HUES6 (cell line): ENCODE measurements around the gene TMEM74B.

Experiments used
- H3K27ac ChIP-seq: 2 replicates; pipeline ENCODE4 v1.7.0; 2013; ENCODE audit warnings: low read depth, mild to moderate bottlenecking, low read length, inconsistent platforms
- H3K27me3 ChIP-seq: 2 replicates; pipeline ENCODE4 v1.6.1; 2013; ENCODE audit warnings: low read length; ENCODE audit not compliant: control insufficient read depth, insufficient read depth
- H3K36me3 ChIP-seq: 2 replicates; pipeline ENCODE4 v1.6.1; 2013; ENCODE audit warnings: low read length; ENCODE audit not compliant: control insufficient read depth, insufficient read depth
- H3K4me1 ChIP-seq: 2 replicates; pipeline ENCODE4 v1.6.1; 2013; ENCODE audit warnings: low read length; ENCODE audit not compliant: control insufficient read depth, insufficient read depth
- H3K4me3 ChIP-seq: 2 replicates; pipeline ENCODE4 v1.5.1; 2013; ENCODE audit warnings: low read depth, low read length
- H3K9ac ChIP-seq: one replicate; pipeline ENCODE4 v1.6.1; 2013; ENCODE audit warnings: mild to moderate bottlenecking, low read length
- H3K9me3 ChIP-seq: 2 replicates; pipeline ENCODE4 v1.6.1; 2013; ENCODE audit warnings: low read depth, low read length; ENCODE audit not compliant: control insufficient read depth, insufficient read depth

TMEM74B gene

GRCh38 chr20:1177680-1178079 lies 7.1 kb downstream of the TMEM74B start:
- Histone ChIP-seq H3K27me3 (no peaks in the 10 kb centered on the region), H3K4me3 (no peak overlapping the region), H3K27ac (no peak overlapping the region), H3K4me1 (peaks cover 4% of the 10 kb centered on the region; the same call in 1 of the 2 replicates), H3K9ac (no peak overlapping the region), H3K9me3 (no peaks in the 10 kb centered on the region), H3K36me3 (no peaks in the 10 kb centered on the region)

GRCh38 chr20:1174787-1175186 lies 10.0 kb downstream of the TMEM74B start:
- Histone ChIP-seq H3K9ac (no peak overlapping the region), H3K27me3 (no peaks in the 10 kb centered on the region), H3K4me3 (no peak overlapping the region), H3K4me1 (no peaks in the 10 kb centered on the region), H3K36me3 (peaks cover 20% of the 10 kb centered on the region), H3K9me3 (no peaks in the 10 kb centered on the region), H3K27ac (no peak overlapping the region)

GRCh38 chr20:1173698-1174097 lies 11.1 kb downstream of the TMEM74B start:
- Histone ChIP-seq H3K4me3 (no peak overlapping the region), H3K27ac (no peak overlapping the region), H3K9ac (no peak overlapping the region), H3K36me3 (peaks cover 31% of the 10 kb centered on the region), H3K9me3 (no peaks in the 10 kb centered on the region), H3K4me1 (no peaks in the 10 kb centered on the region), H3K27me3 (no peaks in the 10 kb centered on the region)

GRCh38 chr20:1171461-1172093 lies 13.2 kb downstream of the TMEM74B start:
- no peak overlapping the region for H3K27ac ChIP-seq
- H3K9ac ChIP-seq: no peak overlapping the region
- no peak overlapping the region for H3K4me3 ChIP-seq
- no peaks in the 10 kb centered on the region for H3K9me3 ChIP-seq
- no peaks in the 10 kb centered on the region for H3K27me3 ChIP-seq
- H3K4me1 ChIP-seq: no peaks in the 10 kb centered on the region
- H3K36me3 ChIP-seq: peaks cover 52% of the 10 kb centered on the region

- H3K9ac ChIP-seq: no peak overlapping the region
- H3K36me3 ChIP-seq: peaks cover 76% of the 10 kb centered on the region
- H3K9me3 ChIP-seq: no peaks in the 10 kb centered on the region
- H3K4me1 ChIP-seq: no peaks in the 10 kb centered on the region
- H3K27me3 ChIP-seq: no peaks in the 10 kb centered on the region
- no peak overlapping the region for H3K4me3 ChIP-seq
- H3K27ac ChIP-seq: no peak overlapping the region
Observed at GRCh38 chr20:1169224-1169623, 15.6 kb downstream of the TMEM74B start.

- no peak overlapping the region for H3K27ac ChIP-seq
- H3K9ac ChIP-seq: no peak overlapping the region
- no peaks in the 10 kb centered on the region for H3K9me3 ChIP-seq
- H3K4me1 ChIP-seq: no peaks in the 10 kb centered on the region
- peaks cover 90% of the 10 kb centered on the region for H3K36me3 ChIP-seq
- no peaks in the 10 kb centered on the region for H3K27me3 ChIP-seq
- H3K4me3 ChIP-seq: no peak overlapping the region
Observed at GRCh38 chr20:1166948-1167720, 17.6 kb downstream of the TMEM74B start.

GRCh38 chr20:1165941-1166340 lies 18.8 kb downstream of the TMEM74B start:
- no peaks in the 10 kb centered on the region for H3K9me3 ChIP-seq
- no peak overlapping the region for H3K27ac ChIP-seq
- no peak overlapping the region for H3K4me3 ChIP-seq
- H3K27me3 ChIP-seq: no peaks in the 10 kb centered on the region
- no peaks in the 10 kb centered on the region for H3K4me1 ChIP-seq
- no peak overlapping the region for H3K9ac ChIP-seq
- peaks cover 96% of the 10 kb centered on the region for H3K36me3 ChIP-seq

GRCh38 chr20:1165521-1165920 lies 19.3 kb downstream of the TMEM74B start:
- Histone ChIP-seq H3K9me3 (no peaks in the 10 kb centered on the region), H3K36me3 (peaks cover 96% of the 10 kb centered on the region), H3K27me3 (no peaks in the 10 kb centered on the region), H3K9ac (no peak overlapping the region), H3K27ac (no peak overlapping the region), H3K4me1 (no peaks in the 10 kb centered on the region), H3K4me3 (no peak overlapping the region)

- H3K9ac ChIP-seq: no peak overlapping the region
- no peak overlapping the region for H3K27ac ChIP-seq
- H3K4me3 ChIP-seq: no peak overlapping the region
- no peaks in the 10 kb centered on the region for H3K4me1 ChIP-seq
- no peaks in the 10 kb centered on the region for H3K9me3 ChIP-seq
- H3K36me3 ChIP-seq: peaks cover 96% of the 10 kb centered on the region
- H3K27me3 ChIP-seq: no peaks in the 10 kb centered on the region
Observed at GRCh38 chr20:1164871-1165270, 19.9 kb downstream of the TMEM74B start.

GRCh38 chr20:1163653-1164052 lies 21.1 kb downstream of the TMEM74B start:
- H3K27ac ChIP-seq: no peak overlapping the region
- no peak overlapping the region for H3K9ac ChIP-seq
- H3K4me1 ChIP-seq: no peaks in the 10 kb centered on the region
- H3K9me3 ChIP-seq: no peaks in the 10 kb centered on the region
- peaks cover 85% of the 10 kb centered on the region for H3K36me3 ChIP-seq
- no peak overlapping the region for H3K4me3 ChIP-seq
- H3K27me3 ChIP-seq: no peaks in the 10 kb centered on the region

- no peaks in the 10 kb centered on the region for H3K27me3 ChIP-seq
- H3K9me3 ChIP-seq: no peaks in the 10 kb centered on the region
- H3K9ac ChIP-seq: no peak overlapping the region
- no peak overlapping the region for H3K4me3 ChIP-seq
- no peak overlapping the region for H3K27ac ChIP-seq
- no peaks in the 10 kb centered on the region for H3K4me1 ChIP-seq
- peaks cover 79% of the 10 kb centered on the region for H3K36me3 ChIP-seq
Observed at GRCh38 chr20:1163105-1163504, 21.7 kb downstream of the TMEM74B start.
